Cardiac muscle cell (in vitro differentiated cells and primary cell): ENCODE measurements around the gene TSPAN11. TPM values are rescaled to one million over a fixed set of nuclear protein-coding genes. Genes with fewer than 3 reads are reported as not detected.

Source experiments
- DNase-seq, 2 donors: peaks; one replicate each; pipeline versions ENCODE4 v3.0.0 to v3.0.0-alpha.2; 2010 to 2017; ENCODE audit warnings: low read depth in 1 of 2, low spot score in 1 of 2
- H3K27ac ChIP-seq: fragments of 200-600 bp; sonication (generic); 2 replicates; pipeline ENCODE4 v1.5.1; 2016
- H3K27me3 ChIP-seq: fragments of 200-600 bp; sonication (generic); 2 replicates; pipeline ENCODE4 v1.6.0; 2016; ENCODE audit warnings: control low read depth
- H3K36me3 ChIP-seq: fragments of 200-600 bp; sonication (generic); 2 replicates; pipeline ENCODE4 v1.5.1; 2016; ENCODE audit warnings: control low read depth
- H3K4me1 ChIP-seq: fragments of 200-600 bp; sonication (generic); 2 replicates; pipeline ENCODE4 v1.8.1; 2017; ENCODE audit warnings: low read depth, mild to moderate bottlenecking, mixed run types
- H3K4me3 ChIP-seq: fragments of 200-600 bp; sonication (generic); 2 replicates; pipeline ENCODE4 v1.5.1; 2016; ENCODE audit warnings: mild to moderate bottlenecking
- H3K9me3 ChIP-seq: fragments of 200-600 bp; sonication (generic); 2 replicates; pipeline ENCODE4 v1.5.1; 2017; ENCODE audit warnings: low read depth, mild to moderate bottlenecking, control low read depth
- CTCF ChIP-seq: IDR thresholded peaks from 2 replicates; pipeline ENCODE4 v1.5.1; 2012; ENCODE audit warnings: low read depth, mild to moderate bottlenecking, low read length
- polyA plus RNA-seq: library from polyadenylated mRNA; unstranded; fragments of >200 nt; fragmentation: Nextera tagmentation; extraction: Ambion mirVana; gene quantifications from 2 replicates; pipeline ENCODE4 v1.2.1, GENCODE V29; 2016
- total RNA-seq: library from RNA; depleted of rRNA; stranded (reverse); fragments of >200 nt; gene quantifications from 2 replicates; pipeline ENCODE4 v1.2.3, GENCODE V29; 2016

Gene TSPAN11
- total and polyA plus RNA-seq, 2 experiments from 2014 or later = 11.1 to 26.1 TPM

GRCh38 chr12:30979371-30980259, 53.1 kb downstream of the TSPAN11 start:
- no peak overlapping the region for H3K27ac ChIP-seq
- H3K9me3 ChIP-seq = no peaks in the 10 kb centered on the region
- peak in 1 of 2 donors; percentile 40 for DNase-seq
- H3K36me3 ChIP-seq = no peaks in the 10 kb centered on the region
- no peaks in the 10 kb centered on the region for H3K27me3 ChIP-seq
- no peak for TF ChIP-seq CTCF
- no peak overlapping the region for H3K4me3 ChIP-seq
- H3K4me1 ChIP-seq = peaks cover 8% of the 10 kb centered on the region

- no peaks in the 10 kb centered on the region for H3K9me3 ChIP-seq
- DNase-seq = peak in 1 of 2 donors; percentile 44
- H3K27me3 ChIP-seq = no peaks in the 10 kb centered on the region
- TF ChIP-seq CTCF = no peak
- H3K4me3 ChIP-seq = no peak overlapping the region
- H3K27ac ChIP-seq = peak overlapping the region; percentile 67
- H3K4me1 ChIP-seq = peaks cover 5% of the 10 kb centered on the region
- no peaks in the 10 kb centered on the region for H3K36me3 ChIP-seq
Measured at GRCh38 chr12:30980955-30981662, 54.6 kb downstream of the TSPAN11 start.

GRCh38 chr12:30982413-30982812, 55.9 kb downstream of the TSPAN11 start:
- H3K4me1 ChIP-seq = peaks cover 5% of the 10 kb centered on the region
- no peak for DNase-seq
- H3K36me3 ChIP-seq = no peaks in the 10 kb centered on the region
- no peak overlapping the region for H3K27ac ChIP-seq
- H3K27me3 ChIP-seq = no peaks in the 10 kb centered on the region
- H3K9me3 ChIP-seq = no peaks in the 10 kb centered on the region
- H3K4me3 ChIP-seq = no peak overlapping the region
- no peak for TF ChIP-seq CTCF

GRCh38 chr12:30985814-30986452, 59.4 kb downstream of the TSPAN11 start:
- peak; percentile 95 for TF ChIP-seq CTCF
- DNase-seq = peak; percentile 74 to 78
- Histone ChIP-seq H3K36me3 (no peaks in the 10 kb centered on the region), H3K27ac (no peak overlapping the region), H3K27me3 (no peaks in the 10 kb centered on the region), H3K4me3 (no peak overlapping the region), H3K4me1 (peaks cover 5% of the 10 kb centered on the region), H3K9me3 (no peaks in the 10 kb centered on the region)

- H3K4me3 ChIP-seq = no peak overlapping the region
- H3K36me3 ChIP-seq = no peaks in the 10 kb centered on the region
- no peak for DNase-seq
- no peaks in the 10 kb centered on the region for H3K9me3 ChIP-seq
- no peaks in the 10 kb centered on the region for H3K27me3 ChIP-seq
- H3K27ac ChIP-seq = no peak overlapping the region
- no peaks in the 10 kb centered on the region for H3K4me1 ChIP-seq
- no peak for TF ChIP-seq CTCF
Measured at GRCh38 chr12:30988086-30988485, 61.5 kb downstream of the TSPAN11 start.
